ENCODE data around the gene SERGEF. TPM values are rescaled to one million over a fixed set of nuclear protein-coding genes. Genes with fewer than 3 reads are reported as not detected.

SERGEF gene
- total RNA-seq, 120 experiments from 2014 or later: 58.0 to 174 (median 121) TPM

Other genes with a start within 250 kb of the SERGEF start
- 1 to 10 TPM in 7 of 120 experiments, under 1 TPM in 96, not detected in 17; 0.07 to 2.3 (median 0.33) TPM for gene TPH1, start 33.2 kb upstream of the SERGEF start, total RNA-seq
- 10 to 100 TPM in 119 of 120 experiments, 1 to 10 TPM in 1; 8.6 to 28.1 (median 15.8) TPM for gene SAAL1, start 93.0 kb upstream of the SERGEF start, total RNA-seq
- under 1 TPM in 10 of 120 experiments, not detected in 110; 0.28 to 0.39 (median 0.32) TPM for gene MRGPRX3, start 119.5 kb upstream of the SERGEF start, total RNA-seq
- gene MRGPRX4, start 159.8 kb upstream of the SERGEF start, total RNA-seq: not detected
- gene SAA4, start 223.8 kb upstream of the SERGEF start, total RNA-seq: 1 to 10 TPM in 1 of 120 experiments, under 1 TPM in 5, not detected in 114; 0.64 to 1.5 (median 0.81) TPM
- 1 to 10 TPM in 16 of 120 experiments, under 1 TPM in 29, not detected in 75; 0.46 to 8.9 (median 0.79) TPM for gene SAA2, start 235.6 kb upstream of the SERGEF start, total RNA-seq

Data from dorsolateral prefrontal cortex (tissue), 118 donors.